GM18498 (cell line): ENCODE data around the gene LCLAT1.

Source experiments
- ATAC-seq: cut with Tn5 transposase; IDR thresholded peaks from one replicate; pipeline ENCODE4 v1.9.1; 2021; ENCODE audit warnings: mild to moderate bottlenecking, moderate library complexity; ENCODE audit not compliant: unreplicated experiment

The LCLAT1 gene

GRCh38 chr2:30689496-30690125 is 242.6 kb downstream of the LCLAT1 start:
- no peak for ATAC-seq

DNA sequence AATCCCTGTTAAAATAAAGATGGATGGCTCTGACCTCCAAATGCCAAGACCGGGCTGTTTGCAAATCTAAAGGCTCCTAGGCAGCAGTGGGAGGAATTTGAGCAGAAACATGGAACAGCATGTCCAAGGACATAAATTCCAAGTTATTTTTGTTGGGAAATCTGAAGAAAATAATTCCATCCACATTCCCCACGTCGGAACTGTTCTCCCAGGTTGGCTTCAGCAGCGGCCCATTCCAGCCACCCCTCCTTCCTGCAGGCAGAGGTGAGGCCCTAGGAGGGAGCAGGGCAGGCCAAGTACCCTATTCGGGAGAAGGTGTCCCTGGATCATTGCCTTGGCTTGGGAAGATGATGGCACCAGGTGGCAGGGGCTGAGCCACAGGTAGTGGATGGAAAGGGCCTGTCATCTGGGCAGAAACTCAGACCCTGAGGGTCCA is 243.1 kb downstream of the LCLAT1 start:
- no peak for ATAC-seq

- no peak for ATAC-seq
Measured at GRCh38 chr2:30691091-30691947, 244.3 kb downstream of the LCLAT1 start.

GRCh38 chr2:30691948-30692828 is 245.1 kb downstream of the LCLAT1 start:
- ATAC-seq: no peak

DNA sequence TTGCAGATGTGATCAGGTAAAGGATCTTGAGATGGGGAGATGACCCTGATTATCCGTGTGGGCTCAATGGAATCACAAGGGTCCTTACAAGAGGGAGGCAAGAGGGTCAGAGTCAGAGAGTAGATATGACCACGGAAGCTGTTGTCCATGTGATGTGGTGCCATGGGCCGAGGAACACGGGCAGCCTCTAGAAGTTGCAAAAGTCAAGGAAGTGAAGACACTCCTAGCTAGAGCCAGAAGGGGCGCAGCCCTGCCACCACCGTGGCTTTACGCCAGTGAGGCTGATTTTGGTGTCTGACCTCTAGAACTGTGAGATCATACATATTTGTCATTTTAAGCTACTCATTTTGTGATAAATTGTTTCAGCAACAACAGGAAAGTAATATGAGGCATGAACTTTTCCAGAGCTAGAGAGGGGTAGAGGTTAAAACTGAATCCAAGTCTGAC is 245.8 kb downstream of the LCLAT1 start:
- no peak for ATAC-seq
